ENCODE data around the gene STK38.

DNA sequence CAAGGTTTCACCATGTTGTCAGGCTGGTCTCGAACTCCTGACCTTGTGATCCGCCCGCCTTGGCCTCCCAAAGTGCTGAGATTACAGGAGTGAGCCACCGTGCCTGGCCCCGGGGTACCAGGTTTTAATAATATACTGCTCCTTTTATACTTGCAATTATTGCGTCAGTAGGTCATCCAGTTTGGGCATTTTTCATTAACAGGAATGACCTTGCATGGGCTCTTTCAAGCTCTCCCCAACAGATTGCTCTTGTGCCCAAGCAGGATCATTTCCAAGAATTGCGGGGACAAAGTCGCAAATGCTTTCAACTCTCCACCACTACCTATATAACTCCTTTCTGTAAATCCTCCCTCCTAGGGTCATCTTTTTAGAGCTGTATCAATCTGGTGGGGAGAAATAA is 23.8 kb downstream of the STK38 start:
- TF ChIP-seq SSRP1 (CRISPR knock-in tag; IDR thresholded peaks at IDR 0.05): no peak
- no peak for TF ChIP-seq HOXA7 (CRISPR knock-in tag; IDR thresholded peaks at IDR 0.05)
- no peak for TF ChIP-seq POLR2A (IDR thresholded peaks at IDR 0.05; ENCODE audit: insufficient read depth in 1 of 2, low read depth in 2 of 2, low read length in 2 of 2)
- TF ChIP-seq TRIM24 (CRISPR knock-in tag; IDR thresholded peaks at IDR 0.05): no peak
- TF ChIP-seq KLF16 (CRISPR knock-in tag; IDR thresholded peaks at IDR 0.05): no peak
- TF ChIP-seq, protein P1, sequence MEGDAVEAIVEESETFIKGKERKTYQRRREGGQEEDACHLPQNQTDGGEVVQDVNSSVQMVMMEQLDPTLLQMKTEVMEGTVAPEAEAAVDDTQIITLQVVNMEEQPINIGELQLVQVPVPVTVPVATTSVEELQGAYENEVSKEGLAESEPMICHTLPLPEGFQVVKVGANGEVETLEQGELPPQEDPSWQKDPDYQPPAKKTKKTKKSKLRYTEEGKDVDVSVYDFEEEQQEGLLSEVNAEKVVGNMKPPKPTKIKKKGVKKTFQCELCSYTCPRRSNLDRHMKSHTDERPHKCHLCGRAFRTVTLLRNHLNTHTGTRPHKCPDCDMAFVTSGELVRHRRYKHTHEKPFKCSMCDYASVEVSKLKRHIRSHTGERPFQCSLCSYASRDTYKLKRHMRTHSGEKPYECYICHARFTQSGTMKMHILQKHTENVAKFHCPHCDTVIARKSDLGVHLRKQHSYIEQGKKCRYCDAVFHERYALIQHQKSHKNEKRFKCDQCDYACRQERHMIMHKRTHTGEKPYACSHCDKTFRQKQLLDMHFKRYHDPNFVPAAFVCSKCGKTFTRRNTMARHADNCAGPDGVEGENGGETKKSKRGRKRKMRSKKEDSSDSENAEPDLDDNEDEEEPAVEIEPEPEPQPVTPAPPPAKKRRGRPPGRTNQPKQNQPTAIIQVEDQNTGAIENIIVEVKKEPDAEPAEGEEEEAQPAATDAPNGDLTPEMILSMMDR (CRISPR knock-in tag; IDR thresholded peaks at IDR 0.05): no peak
- TF ChIP-seq JUND (CRISPR knock-in tag; IDR thresholded peaks at IDR 0.05): no peak
- no peak for TF ChIP-seq TCF7L2 (IDR thresholded peaks at IDR 0.05; ENCODE audit: low read depth, low read length)
- no peak for TF ChIP-seq STAT5B (CRISPR knock-in tag; IDR thresholded peaks at IDR 0.05)
